Measurements from ENCODE around the gene GLB1L.

- TF ChIP-seq EZH2 (IDR thresholded peaks at IDR 0.05) (no peak), EZH2phosphoT487 (IDR thresholded peaks at IDR 0.05) (no peak)
- TF ChIP-seq, protein P1, sequence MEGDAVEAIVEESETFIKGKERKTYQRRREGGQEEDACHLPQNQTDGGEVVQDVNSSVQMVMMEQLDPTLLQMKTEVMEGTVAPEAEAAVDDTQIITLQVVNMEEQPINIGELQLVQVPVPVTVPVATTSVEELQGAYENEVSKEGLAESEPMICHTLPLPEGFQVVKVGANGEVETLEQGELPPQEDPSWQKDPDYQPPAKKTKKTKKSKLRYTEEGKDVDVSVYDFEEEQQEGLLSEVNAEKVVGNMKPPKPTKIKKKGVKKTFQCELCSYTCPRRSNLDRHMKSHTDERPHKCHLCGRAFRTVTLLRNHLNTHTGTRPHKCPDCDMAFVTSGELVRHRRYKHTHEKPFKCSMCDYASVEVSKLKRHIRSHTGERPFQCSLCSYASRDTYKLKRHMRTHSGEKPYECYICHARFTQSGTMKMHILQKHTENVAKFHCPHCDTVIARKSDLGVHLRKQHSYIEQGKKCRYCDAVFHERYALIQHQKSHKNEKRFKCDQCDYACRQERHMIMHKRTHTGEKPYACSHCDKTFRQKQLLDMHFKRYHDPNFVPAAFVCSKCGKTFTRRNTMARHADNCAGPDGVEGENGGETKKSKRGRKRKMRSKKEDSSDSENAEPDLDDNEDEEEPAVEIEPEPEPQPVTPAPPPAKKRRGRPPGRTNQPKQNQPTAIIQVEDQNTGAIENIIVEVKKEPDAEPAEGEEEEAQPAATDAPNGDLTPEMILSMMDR (IDR thresholded peaks at IDR 0.05), result no peak
Observed at GRCh38 chr2:219209236-219210195, 35.7 kb downstream of the GLB1L start.
